CD4-positive, alpha-beta T cell treated with Interleukin-17A for 4 hours (primary cell): ENCODE data around the gene TBC1D22A.

Source experiments
- DNase-seq: peaks from one replicate; pipeline ENCODE4 v3.0.0-alpha.2; 2020; ENCODE audit warnings: mixed read lengths

TBC1D22A gene

GRCh38 chr22:46891382-46891951 is 129.0 kb downstream of the TBC1D22A start:
- no peak for DNase-seq

GRCh38 chr22:46892866-46893265 is 130.4 kb downstream of the TBC1D22A start:
- DNase-seq, result no peak

- no peak for DNase-seq
Measured at GRCh38 chr22:46893281-46894020, 131.0 kb downstream of the TBC1D22A start.

GRCh38 chr22:46894081-46894671 is 131.7 kb downstream of the TBC1D22A start:
- DNase-seq, result no peak

GRCh38 chr22:46894851-46895640 is 132.6 kb downstream of the TBC1D22A start:
- DNase-seq, result no peak

GRCh38 chr22:46895753-46896152 is 133.3 kb downstream of the TBC1D22A start:
- DNase-seq, result no peak

GRCh38 chr22:46896166-46896565 is 133.7 kb downstream of the TBC1D22A start:
- DNase-seq, result no peak

GRCh38 chr22:46896568-46897245 is 134.3 kb downstream of the TBC1D22A start:
- DNase-seq, result no peak

- DNase-seq, result no peak
Measured at GRCh38 chr22:46897246-46897623, 134.8 kb downstream of the TBC1D22A start.

GRCh38 chr22:46900549-46900948 is 138.1 kb downstream of the TBC1D22A start:
- DNase-seq, result no peak

GRCh38 chr22:46902436-46902835 is 140.0 kb downstream of the TBC1D22A start:
- DNase-seq, result no peak

- DNase-seq, result no peak
Measured at GRCh38 chr22:46902998-46903916, 140.8 kb downstream of the TBC1D22A start.

- DNase-seq, result no peak
Measured at GRCh38 chr22:46905415-46905814, 143.0 kb downstream of the TBC1D22A start.

- DNase-seq, result no peak
Measured at GRCh38 chr22:46905834-46906233, 143.4 kb downstream of the TBC1D22A start.

- DNase-seq, result no peak
Measured at GRCh38 chr22:46906326-46907045, 144.0 kb downstream of the TBC1D22A start.

GRCh38 chr22:46907241-46908215 is 145.1 kb downstream of the TBC1D22A start:
- DNase-seq, result no peak

GRCh38 chr22:46908641-46909107 is 146.2 kb downstream of the TBC1D22A start:
- DNase-seq, result no peak

GRCh38 chr22:46909237-46910030 is 147.0 kb downstream of the TBC1D22A start:
- DNase-seq, result no peak

- no peak for DNase-seq
Measured at GRCh38 chr22:46910624-46911023, 148.2 kb downstream of the TBC1D22A start.
